ENCODE data around the gene FOXA1. TPM values are rescaled to one million over a fixed set of nuclear protein-coding genes. Genes with fewer than 3 reads are reported as not detected.

FOXA1 gene
- total and polyA plus RNA-seq, 2 of the 8 experiments (the other 6 are each of a cell fraction or from before 2014, with no cell fraction given) = 0.08 to 0.20 TPM

DNA sequence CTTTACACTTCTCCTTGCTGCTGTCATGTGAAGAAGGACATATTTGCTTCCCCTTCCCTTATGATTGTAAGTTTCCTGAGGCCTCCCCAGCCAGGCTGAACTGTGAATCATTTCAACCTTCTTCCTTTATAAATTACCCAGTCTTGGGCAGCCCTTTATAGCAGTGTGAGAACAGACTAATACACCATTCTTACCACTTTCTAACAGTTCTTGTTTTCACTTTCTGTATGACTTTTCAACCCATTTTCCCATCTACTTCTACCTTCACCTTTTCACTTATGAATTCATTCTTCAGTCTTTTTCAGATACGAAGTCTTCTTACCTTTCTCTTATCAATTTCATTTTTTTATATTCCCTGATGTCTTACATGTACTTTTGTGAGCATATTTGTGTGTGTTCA, 55.1 kb downstream of the FOXA1 start:
- H3K9ac ChIP-seq (replicated peaks in 1 of 4; ENCODE audit: extremely low read depth in 1 of 4, low read depth in 3 of 4, low read length in 3 of 4) = no peak overlapping the region
- no peak overlapping the region for H2BK5ac ChIP-seq (ENCODE audit: low read depth, low read length)
- no peak overlapping the region for H3K4me2 ChIP-seq (ENCODE audit: insufficient read depth in 1 of 2, low read depth in 2 of 2, low read length in 2 of 2)
- no peak overlapping the region for H3K14ac ChIP-seq (ENCODE audit: insufficient read length)
- no peak overlapping the region for H3K23ac ChIP-seq (ENCODE audit: insufficient read length)
- H3K23me2 ChIP-seq (ENCODE audit: low read depth, low read length) = no peaks in the 10 kb centered on the region
- no peak overlapping the region for H4K91ac ChIP-seq (replicated peaks; ENCODE audit: insufficient read length, low read length)
- no peak overlapping the region for H3K18ac ChIP-seq (ENCODE audit: extremely low read depth, low read length)
- no peak overlapping the region for H3K4ac ChIP-seq (replicated peaks; ENCODE audit: insufficient read length, low read depth, low read length)
- H2AFZ ChIP-seq (ENCODE audit: low read length) = no peak overlapping the region
- 79 to 100% methylated on average over 1 of the region's 1 CpG for WGBS, 2 experiments (ENCODE audit: extremely low coverage in 1 of 2, insufficient coverage in 1 of 2, insufficient read length in 1 of 2, insufficient replicate concordance in 2 of 2, low coverage in 1 of 2, low lambda C conversion rate in 2 of 2, missing lambda C conversion rate in 1 of 2)
- no peak overlapping the region for H3K4me3 ChIP-seq (ENCODE audit: extremely low read depth in 1 of 4, insufficient read depth in 2 of 4, low read depth in 3 of 4, low read length in 4 of 4)
- no peak overlapping the region for H2BK120ac ChIP-seq (replicated peaks; ENCODE audit: low read depth, low read length)
- H3K27me3 ChIP-seq (replicated peaks in 1 of 4; ENCODE audit: control insufficient read depth in 3 of 4, extremely low read depth in 1 of 4, insufficient read depth in 3 of 4, low read length in 3 of 4) = peaks cover 0 to 1% (median 0%) of the 10 kb centered on the region in 4 experiments; a peak in 1 of 7 replicates
- H3K79me2 ChIP-seq (ENCODE audit: control insufficient read depth in 1 of 2, insufficient read depth in 2 of 2, low read length in 2 of 2) = no peaks in the 10 kb centered on the region
- no peaks in the 10 kb centered on the region for H4K20me1 ChIP-seq (replicated peaks in 1 of 2; ENCODE audit: control insufficient read depth in 1 of 2, insufficient read depth in 2 of 2, low read length in 2 of 2)
- H2BK20ac ChIP-seq (ENCODE audit: low read length) = no peak overlapping the region
- H3K4me1 ChIP-seq (replicated peaks in 1 of 4; ENCODE audit: control insufficient read depth in 3 of 4, insufficient read depth in 4 of 4, low read length in 3 of 4) = no peaks in the 10 kb centered on the region
- FAIRE-seq (no peak), DNase-seq (ENCODE audit: low read depth in 1 of 2, low spot score in 2 of 2) (no peak)
- H4K8ac ChIP-seq (ENCODE audit: extremely low read depth, insufficient read depth, low read length) = no peak overlapping the region
- no peak overlapping the region for H2BK12ac ChIP-seq (ENCODE audit: low read depth, low read length)
- no peak overlapping the region for H4K5ac ChIP-seq (ENCODE audit: insufficient read length, low read depth, low read length)
- H3K56ac ChIP-seq (replicated peaks; ENCODE audit: insufficient read length, low read depth, low read length) = no peak overlapping the region
- no peak overlapping the region for H2BK15ac ChIP-seq (ENCODE audit: low read length)
- no peak overlapping the region for H2AK5ac ChIP-seq (ENCODE audit: low read depth, low read length)
- H3K79me1 ChIP-seq (ENCODE audit: low read depth, low read length) = no peaks in the 10 kb centered on the region
- POLR2A ChIA-PET (ENCODE audit: partially characterized antibody) = no interaction called here
- no peaks in the 10 kb centered on the region for H3K9me3 ChIP-seq (ENCODE audit: insufficient read depth in 2 of 2, low read depth in 1 of 2, low read length in 1 of 2)
- CTCF ChIA-PET (ENCODE audit: partially characterized antibody) = no interaction called here
- H3K36me3 ChIP-seq (ENCODE audit: control insufficient read depth in 2 of 4, insufficient read depth in 4 of 4, low read length in 3 of 4) = no peaks in the 10 kb centered on the region
- H3K27ac ChIP-seq (ENCODE audit: low read depth, low read length) = no peak overlapping the region
- TF ChIP-seq POU5F1 (IDR thresholded peaks at IDR 0.05; ENCODE audit: low read depth, low read length) = no peak
- no peak for TF ChIP-seq NANOG (IDR thresholded peaks at IDR 0.05; ENCODE audit: insufficient read depth, low read depth, low read length, poor library complexity, severe bottlenecking)
- TF ChIP-seq POLR2AphosphoS5 (IDR thresholded peaks at IDR 0.05; ENCODE audit: low read depth, low read length) = no peak
- TF ChIP-seq HDAC6 (IDR thresholded peaks at IDR 0.05; ENCODE audit: low read depth, low read length) = no peak
- TF ChIP-seq KDM1A (IDR thresholded peaks at IDR 0.05; ENCODE audit: borderline replicate concordance, low read length) = no peak
- TF ChIP-seq HDAC2 (IDR thresholded peaks at IDR 0.05; ENCODE audit: borderline replicate concordance in 1 of 2, low read depth in 2 of 2, low read length in 2 of 2) = no peak
- no peak for TF ChIP-seq YY1 (IDR thresholded peaks at IDR 0.05; ENCODE audit: low read depth, low read length)
- no peak for TF ChIP-seq SAP30 (IDR thresholded peaks at IDR 0.05; ENCODE audit: insufficient read depth, insufficient replicate concordance, low read length)
- TF ChIP-seq CBX8 (IDR thresholded peaks at IDR 0.05; ENCODE audit: borderline replicate concordance, low read depth, low read length) = no peak
- TF ChIP-seq SP1 (IDR thresholded peaks at IDR 0.05; ENCODE audit: low read depth, low read length) = no peak
- TF ChIP-seq, protein P1, sequence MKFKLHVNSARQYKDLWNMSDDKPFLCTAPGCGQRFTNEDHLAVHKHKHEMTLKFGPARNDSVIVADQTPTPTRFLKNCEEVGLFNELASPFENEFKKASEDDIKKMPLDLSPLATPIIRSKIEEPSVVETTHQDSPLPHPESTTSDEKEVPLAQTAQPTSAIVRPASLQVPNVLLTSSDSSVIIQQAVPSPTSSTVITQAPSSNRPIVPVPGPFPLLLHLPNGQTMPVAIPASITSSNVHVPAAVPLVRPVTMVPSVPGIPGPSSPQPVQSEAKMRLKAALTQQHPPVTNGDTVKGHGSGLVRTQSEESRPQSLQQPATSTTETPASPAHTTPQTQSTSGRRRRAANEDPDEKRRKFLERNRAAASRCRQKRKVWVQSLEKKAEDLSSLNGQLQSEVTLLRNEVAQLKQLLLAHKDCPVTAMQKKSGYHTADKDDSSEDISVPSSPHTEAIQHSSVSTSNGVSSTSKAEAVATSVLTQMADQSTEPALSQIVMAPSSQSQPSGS (IDR thresholded peaks at IDR 0.05; ENCODE audit: low read length) = no peak
- TF ChIP-seq, protein P2, sequence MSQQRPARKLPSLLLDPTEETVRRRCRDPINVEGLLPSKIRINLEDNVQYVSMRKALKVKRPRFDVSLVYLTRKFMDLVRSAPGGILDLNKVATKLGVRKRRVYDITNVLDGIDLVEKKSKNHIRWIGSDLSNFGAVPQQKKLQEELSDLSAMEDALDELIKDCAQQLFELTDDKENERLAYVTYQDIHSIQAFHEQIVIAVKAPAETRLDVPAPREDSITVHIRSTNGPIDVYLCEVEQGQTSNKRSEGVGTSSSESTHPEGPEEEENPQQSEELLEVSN (IDR thresholded peaks at IDR 0.05) = no peak
